ENCODE measurements around the gene ATG5. TPM values are rescaled to one million over a fixed set of nuclear protein-coding genes. Genes with fewer than 3 reads are reported as not detected.

ATG5 gene
- total RNA-seq, 1 experiment from 2014 or later: 51.4 TPM

- no TSS peak for BruUV-seq (replicated peaks)
- Histone ChIP-seq H3K9me3 (ENCODE audit: control insufficient read depth, insufficient read depth, low read depth, low read length) (no peaks in the 10 kb centered on the region), H3K27ac (ENCODE audit: low read length) (no peak overlapping the region), H3K36me3 (ENCODE audit: control insufficient read depth, insufficient read depth, low read length) (no peaks in the 10 kb centered on the region), H3K27me3 (ENCODE audit: control insufficient read depth, insufficient read depth, low read length) (no peaks in the 10 kb centered on the region; the same call in 1 of the 2 replicates), H3K4me1 (ENCODE audit: control insufficient read depth, insufficient read depth, low read length) (peaks cover 3% of the 10 kb centered on the region; the same call in 1 of the 2 replicates), H3K4me3 (ENCODE audit: low read depth in 2 of 2, low read length in 2 of 2) (no peak overlapping the region)
- intact Hi-C loops (cut with micrococcal nuclease; ENCODE audit: unreplicated experiment): loop anchor here (1.0 to 10.0 kb wide), 2 partner anchors 110 to 650 kb away; no protein-coding TSS in a partner anchor
- ChIA-PET CTCF (interaction anchor here (0.6 to 1.5 kb wide), 20 partner anchors 9 to 1514 kb away, joined by 3 to 14 read pairs (median 5); partner anchors contain the start of gene ATG5), POLR2A (interaction anchor here (0.7 to 1.0 kb wide), 2 partner anchors 9 to 235 kb away, joined by 3 to 4 read pairs; partner anchors contain the start of gene ATG5)
- in situ Hi-C loops (cut with HindIII; ENCODE audit: low pct_unique_long_range_greater_than_20kb, low sequenced_read_pairs): no loop called here
- TF ChIP-seq CTCF (IDR thresholded peaks at IDR 0.05): peak; percentile 90
- no peak for TF ChIP-seq REST (IDR thresholded peaks at IDR 0.05; ENCODE audit: insufficient read depth in 1 of 2, low read depth in 2 of 2, low read length in 1 of 2)
- ATAC-seq: peak; percentile 76
- DNase-seq (ENCODE audit: low read depth, low spot score): no peak
These were observed 9.3 kb upstream of the ATG5 start for GRCh38 chr6:106334646-106335448.

- H3K9me3 ChIP-seq (ENCODE audit: control insufficient read depth, insufficient read depth, low read depth, low read length): no peaks in the 10 kb centered on the region
- CTCF ChIA-PET: interaction anchor here (1.2 kb wide), 1 partner anchor 10 kb away, joined by 14 read pairs; no protein-coding TSS in a partner anchor
- peak; percentile 24; the same call in 1 of the 2 replicates for ATAC-seq
- BruUV-seq (replicated peaks): no TSS peak
- no peaks in the 10 kb centered on the region for H3K36me3 ChIP-seq (ENCODE audit: control insufficient read depth, insufficient read depth, low read length)
- peak overlapping the region; percentile 61 to 99 for H3K4me3 ChIP-seq (ENCODE audit: low read depth in 2 of 2, low read length in 2 of 2)
- intact Hi-C loops (cut with micrococcal nuclease; ENCODE audit: unreplicated experiment) (no loop called here), in situ Hi-C loops (cut with HindIII; ENCODE audit: low pct_unique_long_range_greater_than_20kb, low sequenced_read_pairs) (no loop called here)
- H3K27me3 ChIP-seq (ENCODE audit: control insufficient read depth, insufficient read depth, low read length): no peaks in the 10 kb centered on the region; the same call in 1 of the 2 replicates
- DNase-seq (ENCODE audit: low read depth, low spot score): no peak
- TF ChIP-seq SIN3A (IDR thresholded peaks at IDR 0.05; ENCODE audit: borderline replicate concordance, insufficient read depth, low read depth, low read length): no peak
- no peak for TF ChIP-seq TCF7L2 (IDR thresholded peaks at IDR 0.05; ENCODE audit: low read depth, low read length)
- no peak for TF ChIP-seq REST (IDR thresholded peaks at IDR 0.05; ENCODE audit: insufficient read depth in 1 of 2, low read depth in 2 of 2, low read length in 1 of 2)
- no peak for TF ChIP-seq CTCF (IDR thresholded peaks at IDR 0.05)
- TF ChIP-seq POLR2AphosphoS5 (IDR thresholded peaks at IDR 0.05; ENCODE audit: low read depth, low read length): no peak
- peak overlapping the region; percentile 98 for H3K27ac ChIP-seq (ENCODE audit: low read length)
- POLR2A ChIA-PET: interaction anchor here (0.6 to 0.8 kb wide), 3 partner anchors 32 to 633 kb away, joined by 3 read pairs; no protein-coding TSS in a partner anchor
- H3K4me1 ChIP-seq (ENCODE audit: control insufficient read depth, insufficient read depth, low read length): peaks cover 10% of the 10 kb centered on the region
These were observed 729 bp downstream of the ATG5 start for GRCh38 chr6:106324726-106325335.

Measured in Panc1 (cell line).